GM13976 (cell line): ENCODE data around the gene DNAJC15.

Source experiments
- DNase-seq: peaks from one replicate; pipeline ENCODE4 v3.0.0; 2012; ENCODE audit warnings: low spot score
- in situ Hi-C: fragments of 300-500 bp; cut with MboI; formaldehyde crosslinking; loops from one replicate; pipeline ENCODE4 v1.12.0; 2022; ENCODE audit warnings: low sequenced_read_pairs, mixed read lengths, inconsistent platforms; ENCODE audit not compliant: unreplicated experiment
- TF ChIP-seq, protein P1 (sequence below): IDR thresholded peaks from 2 replicates; pipeline ENCODE4 v1.5.1; 2012; ENCODE audit warnings: borderline replicate concordance, mild to moderate bottlenecking; ENCODE audit not compliant: insufficient read depth; ENCODE audit errors: extremely low read depth, missing control alignments, control extremely low read depth

The DNAJC15 gene

DNA sequence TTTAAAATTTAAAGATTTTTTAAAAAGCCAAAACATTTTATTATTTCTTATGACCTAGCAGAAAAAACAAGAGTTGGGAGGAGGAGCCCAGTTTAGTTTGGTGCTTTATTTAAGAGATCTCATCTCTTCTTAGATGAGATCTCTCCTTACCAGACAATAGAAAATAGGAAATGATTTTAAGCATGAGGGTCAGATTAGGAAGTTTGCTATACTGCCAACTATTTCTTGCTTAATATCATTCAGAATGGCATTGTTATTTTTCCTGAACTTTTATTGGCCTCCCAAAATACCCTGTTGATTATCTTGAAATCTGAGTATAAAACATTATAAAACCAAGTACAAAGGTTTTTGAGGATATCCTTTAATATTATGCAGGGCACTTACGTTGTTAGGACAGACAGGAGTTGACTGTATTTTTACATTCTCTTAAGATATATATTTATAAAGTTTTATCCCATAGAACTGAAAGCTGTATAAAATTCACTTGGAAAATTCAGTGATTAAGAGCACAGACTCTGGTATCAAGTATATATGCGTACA lies 56.1 kb downstream of the DNAJC15 start:
- TF ChIP-seq, protein P1, sequence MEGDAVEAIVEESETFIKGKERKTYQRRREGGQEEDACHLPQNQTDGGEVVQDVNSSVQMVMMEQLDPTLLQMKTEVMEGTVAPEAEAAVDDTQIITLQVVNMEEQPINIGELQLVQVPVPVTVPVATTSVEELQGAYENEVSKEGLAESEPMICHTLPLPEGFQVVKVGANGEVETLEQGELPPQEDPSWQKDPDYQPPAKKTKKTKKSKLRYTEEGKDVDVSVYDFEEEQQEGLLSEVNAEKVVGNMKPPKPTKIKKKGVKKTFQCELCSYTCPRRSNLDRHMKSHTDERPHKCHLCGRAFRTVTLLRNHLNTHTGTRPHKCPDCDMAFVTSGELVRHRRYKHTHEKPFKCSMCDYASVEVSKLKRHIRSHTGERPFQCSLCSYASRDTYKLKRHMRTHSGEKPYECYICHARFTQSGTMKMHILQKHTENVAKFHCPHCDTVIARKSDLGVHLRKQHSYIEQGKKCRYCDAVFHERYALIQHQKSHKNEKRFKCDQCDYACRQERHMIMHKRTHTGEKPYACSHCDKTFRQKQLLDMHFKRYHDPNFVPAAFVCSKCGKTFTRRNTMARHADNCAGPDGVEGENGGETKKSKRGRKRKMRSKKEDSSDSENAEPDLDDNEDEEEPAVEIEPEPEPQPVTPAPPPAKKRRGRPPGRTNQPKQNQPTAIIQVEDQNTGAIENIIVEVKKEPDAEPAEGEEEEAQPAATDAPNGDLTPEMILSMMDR, result no peak
- in situ Hi-C loops, result no loop called here

DNA sequence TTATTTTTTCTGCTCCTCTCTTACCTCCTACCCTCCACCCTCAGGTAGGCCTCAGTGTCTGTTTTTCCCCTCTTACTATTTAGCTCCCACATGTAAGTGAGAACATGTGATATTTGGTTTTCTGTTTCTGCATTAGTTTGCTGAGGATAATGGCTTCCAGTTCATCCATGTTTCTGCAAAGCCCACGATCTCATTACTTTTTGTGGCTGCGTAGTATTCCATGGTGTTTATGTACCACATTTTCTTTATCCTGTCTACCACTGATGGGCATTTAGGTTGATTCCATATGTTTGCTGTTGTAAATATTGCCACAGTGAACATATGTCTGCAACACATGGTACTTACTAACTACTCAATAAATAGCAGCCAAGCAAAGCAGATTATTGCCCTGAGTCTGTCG lies 56.8 kb downstream of the DNAJC15 start:
- in situ Hi-C loops, result no loop called here
- no peak for DNase-seq
- TF ChIP-seq, protein P1, result no peak

More for the DNA sequence above, 56.1 kb downstream of the DNAJC15 start:
- no peak for DNase-seq

GRCh38 chr13:43081866-43082265 lies 58.5 kb downstream of the DNAJC15 start:
- in situ Hi-C loops, result no loop called here
- TF ChIP-seq, protein P1, result no peak
- DNase-seq, result no peak

DNA sequence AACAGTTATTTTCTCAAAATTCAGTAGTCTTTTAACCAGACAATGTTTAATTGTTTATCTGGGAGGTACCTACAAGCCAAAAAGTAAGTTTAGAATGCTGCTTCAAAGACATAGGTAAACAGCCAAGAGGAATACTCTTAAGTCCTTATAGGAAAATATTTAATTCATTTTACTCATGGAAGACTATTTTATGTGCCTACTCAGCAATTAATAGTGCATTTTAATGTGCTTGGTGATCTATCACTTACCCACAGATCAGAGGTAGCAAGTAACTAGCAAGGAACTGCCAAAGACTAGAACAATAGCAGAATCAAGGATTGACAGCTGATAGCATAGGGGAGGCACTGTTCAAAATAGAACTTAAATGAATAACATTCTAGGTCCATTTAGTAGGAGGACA lies 60.4 kb downstream of the DNAJC15 start:
- DNase-seq, result no peak
- in situ Hi-C loops, result no loop called here
- TF ChIP-seq, protein P1, result no peak

- DNase-seq, result no peak
- TF ChIP-seq, protein P1, result no peak
Observed at GRCh38 chr13:43085545-43085944, 62.2 kb downstream of the DNAJC15 start.

GRCh38 chr13:43086181-43086580 lies 62.8 kb downstream of the DNAJC15 start:
- TF ChIP-seq, protein P1, result no peak
- in situ Hi-C loops, result no loop called here
- no peak for DNase-seq

More at GRCh38 chr13:43085545-43085944, 62.2 kb downstream of the DNAJC15 start:
- in situ Hi-C loops, result no loop called here
